PFSK-1 (cell line): Measurements from ENCODE around the gene CIAO2B.
A peak's percentile ranks its signal among the peaks of the same experiment; 100 is the strongest.

Experiments
- FOXP2 ChIP-seq: optimal IDR thresholded peaks from 2 replicates; pipeline ENCODE3; 2011; ENCODE audit warnings: borderline replicate concordance, control low read depth, inconsistent platforms; ENCODE audit not compliant: insufficient read depth; ENCODE audit errors: extremely low read length, extremely low read depth
- POLR2AphosphoS5 ChIP-seq: IDR thresholded peaks from 2 replicates; pipeline ENCODE4 v1.6.1; 2012; ENCODE audit warnings: low read depth, mild to moderate bottlenecking, control low read depth, low read length, moderate library complexity
- REST ChIP-seq, 2 experiments: IDR thresholded peaks; 2 replicates each; pipeline versions ENCODE4 v1.6.1 to v1.8.0; 2011 to 2012; ENCODE audit warnings: low read depth in 2 of 2, low read length in 2 of 2, control low read depth in 1 of 2, inconsistent platforms in 1 of 2, mild to moderate bottlenecking in 1 of 2, moderate library complexity in 1 of 2; ENCODE audit not compliant: insufficient read depth in 1 of 2
- TAF1 ChIP-seq: IDR thresholded peaks from 2 replicates; pipeline ENCODE4 v1.6.1; 2012; ENCODE audit warnings: low read length, control low read depth, borderline replicate concordance; ENCODE audit not compliant: insufficient read depth

- no peak for TF ChIP-seq TAF1
- TF ChIP-seq POLR2AphosphoS5, result no peak
- TF ChIP-seq REST (IDR thresholded peaks at IDR 0.05; ENCODE audit: insufficient read depth in 1 of 2, low read depth in 2 of 2, low read length in 2 of 2), result no peak
- peak; percentile 12 for TF ChIP-seq FOXP2
Measured at GRCh38 chr16:66924527-66925321, 9.5 kb downstream of the CIAO2B start.
